ENCODE measurements around the gene ZNF775. TPM values are rescaled to one million over a fixed set of nuclear protein-coding genes. Genes with fewer than 3 reads are reported as not detected.
A peak's percentile ranks its signal among the peaks of the same experiment; 100 is the strongest.

Gene ZNF775
- total and polyA plus RNA-seq, 2 of the 13 experiments (the other 11 are each of a cell fraction or from before 2014, with no cell fraction given): 3.1 to 3.2 TPM

GRCh38 chr7:150341263-150342120 lies 37.6 kb upstream of the ZNF775 start, which contains the start of gene RARRES2 (continued):
- TF ChIP-seq, protein P1, sequence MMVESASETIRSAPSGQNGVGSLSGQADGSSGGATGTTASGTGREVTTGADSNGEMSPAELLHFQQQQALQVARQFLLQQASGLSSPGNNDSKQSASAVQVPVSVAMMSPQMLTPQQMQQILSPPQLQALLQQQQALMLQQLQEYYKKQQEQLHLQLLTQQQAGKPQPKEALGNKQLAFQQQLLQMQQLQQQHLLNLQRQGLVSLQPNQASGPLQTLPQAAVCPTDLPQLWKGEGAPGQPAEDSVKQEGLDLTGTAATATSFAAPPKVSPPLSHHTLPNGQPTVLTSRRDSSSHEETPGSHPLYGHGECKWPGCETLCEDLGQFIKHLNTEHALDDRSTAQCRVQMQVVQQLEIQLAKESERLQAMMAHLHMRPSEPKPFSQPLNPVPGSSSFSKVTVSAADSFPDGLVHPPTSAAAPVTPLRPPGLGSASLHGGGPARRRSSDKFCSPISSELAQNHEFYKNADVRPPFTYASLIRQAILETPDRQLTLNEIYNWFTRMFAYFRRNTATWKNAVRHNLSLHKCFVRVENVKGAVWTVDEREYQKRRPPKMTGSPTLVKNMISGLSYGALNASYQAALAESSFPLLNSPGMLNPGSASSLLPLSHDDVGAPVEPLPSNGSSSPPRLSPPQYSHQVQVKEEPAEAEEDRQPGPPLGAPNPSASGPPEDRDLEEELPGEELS (CRISPR knock-in tag; IDR thresholded peaks at IDR 0.05): no peak
- TF ChIP-seq RNF2 (conservative IDR thresholded peaks at IDR 0.05; ENCODE audit: low read depth) (0 out of 2 replicates have a peak, but pooled peaks have one; percentile 52), CENPT (CRISPR knock-in tag; IDR thresholded peaks at IDR 0.05; ENCODE audit: low read depth) (no peak), CHCHD3 (CRISPR knock-in tag; IDR thresholded peaks at IDR 0.05) (no peak), ZFX (CRISPR knock-in tag; IDR thresholded peaks at IDR 0.05; ENCODE audit: low read depth) (peak; percentile 58; the same call in 1 of the 2 replicates), E2F2 (CRISPR knock-in tag; IDR thresholded peaks at IDR 0.05; ENCODE audit: borderline replicate concordance) (no peak), NFKB2 (CRISPR knock-in tag; IDR thresholded peaks at IDR 0.05; ENCODE audit: borderline replicate concordance) (no peak), SETDB1 (CRISPR knock-in tag; IDR thresholded peaks at IDR 0.05; ENCODE audit: borderline replicate concordance) (no peak), GPBP1L1 (CRISPR knock-in tag; IDR thresholded peaks at IDR 0.05) (no peak), ZC3H4 (CRISPR knock-in tag; IDR thresholded peaks at IDR 0.05; ENCODE audit: borderline replicate concordance) (no peak), NCOR1 (IDR thresholded peaks at IDR 0.05; ENCODE audit: borderline replicate concordance, low read length) (no peak), POGK (CRISPR knock-in tag; conservative IDR thresholded peaks at IDR 0.05) (no peak), RFX1 (IDR thresholded peaks at IDR 0.05) (no peak), JUNB (CRISPR knock-in tag; IDR thresholded peaks at IDR 0.05; ENCODE audit: borderline replicate concordance) (no peak), ARID3A (IDR thresholded peaks at IDR 0.05; ENCODE audit: low read depth, low read length) (no peak), TBX3 (IDR thresholded peaks at IDR 0.05; ENCODE audit: borderline replicate concordance) (no peak), ZNF382 (CRISPR knock-in tag; IDR thresholded peaks at IDR 0.05; ENCODE audit: borderline replicate concordance) (no peak), NFE2 (CRISPR knock-in tag; IDR thresholded peaks at IDR 0.05) (no peak)
- TF ChIP-seq, protein P2, sequence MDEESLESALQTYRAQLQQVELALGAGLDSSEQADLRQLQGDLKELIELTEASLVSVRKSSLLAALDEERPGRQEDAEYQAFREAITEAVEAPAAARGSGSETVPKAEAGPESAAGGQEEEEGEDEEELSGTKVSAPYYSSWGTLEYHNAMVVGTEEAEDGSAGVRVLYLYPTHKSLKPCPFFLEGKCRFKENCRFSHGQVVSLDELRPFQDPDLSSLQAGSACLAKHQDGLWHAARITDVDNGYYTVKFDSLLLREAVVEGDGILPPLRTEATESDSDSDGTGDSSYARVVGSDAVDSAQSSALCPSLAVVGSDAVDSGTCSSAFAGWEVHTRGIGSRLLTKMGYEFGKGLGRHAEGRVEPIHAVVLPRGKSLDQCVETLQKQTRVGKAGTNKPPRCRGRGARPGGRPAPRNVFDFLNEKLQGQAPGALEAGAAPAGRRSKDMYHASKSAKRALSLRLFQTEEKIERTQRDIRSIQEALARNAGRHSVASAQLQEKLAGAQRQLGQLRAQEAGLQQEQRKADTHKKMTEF (CRISPR knock-in tag; IDR thresholded peaks at IDR 0.05): peak; percentile 7; the same call in 1 of the 2 replicates
